Endothelial cell of umbilical vein (primary cell): ENCODE results near the gene GRM2. TPM values are rescaled to one million over a fixed set of nuclear protein-coding genes. Genes with fewer than 3 reads are reported as not detected.

Experiments
- BruUV-seq: library from RNA; stranded (reverse); fragments of 400-500 nt; replicated peaks from 2 replicates; lab custom pipeline; 2021; lab: Mats Ljungman, UMichigan
- CTCF ChIA-PET: fragments of 300-600, 350-600 bp; sonication (Branson Sonifier 250); formaldehyde crosslinking; loops from one replicate; lab custom pipeline; 2021; ENCODE audit warnings: antibody characterized with exemption, inconsistent platforms; lab: Charles Lee
- POLR2A ChIA-PET: fragments of 300-600, 350-600 bp; sonication (Branson Sonifier 250); formaldehyde crosslinking; loops from one replicate; lab custom pipeline; 2021; ENCODE audit warnings: antibody characterized with exemption, inconsistent platforms; lab: Charles Lee
- DNase-seq: peaks from one replicate; pipeline ENCODE4 v3.0.0-alpha.2; 2011; ENCODE audit warnings: low read depth, low spot score
- FAIRE-seq: peaks from 2 replicates; lab custom pipeline; 2011; peaks lifted over from hg19 to GRCh38; lab: Jason Lieb, UNC
- H2AFZ ChIP-seq: 2 replicates; pipeline ENCODE4 v1.6.0; 2012; ENCODE audit warnings: low read depth, low read length, control low read depth, inconsistent platforms
- H3K27ac ChIP-seq: 2 replicates; pipeline ENCODE4 v1.5.1; 2011; ENCODE audit warnings: low read depth, mild to moderate bottlenecking, control low read depth, low read length, moderate library complexity; ENCODE audit not compliant: insufficient read depth
- H3K27me3 ChIP-seq, 2 experiments: 2 replicates each; pipeline versions ENCODE4 v1.6.0 to v1.6.1; 2011; ENCODE audit warnings: low read length in 2 of 2, mixed read lengths in 1 of 2; ENCODE audit not compliant: control insufficient read depth in 2 of 2, insufficient read depth in 2 of 2
- H3K36me3 ChIP-seq, 2 experiments: 2 replicates in 1 of 2; 3 replicates in 1 of 2; pipeline ENCODE4 v1.5.1; 2011; ENCODE audit warnings: low read length in 2 of 2, mild to moderate bottlenecking in 1 of 2, moderate library complexity in 1 of 2; ENCODE audit not compliant: control insufficient read depth in 2 of 2, insufficient read depth in 2 of 2; ENCODE audit errors: extremely low read depth in 1 of 2
- H3K4me1 ChIP-seq: 3 replicates; pipeline ENCODE4 v1.5.1; 2011; ENCODE audit warnings: mild to moderate bottlenecking, low read length; ENCODE audit not compliant: control insufficient read depth, insufficient read depth; ENCODE audit errors: extremely low read depth
- H3K4me2 ChIP-seq: 2 replicates; pipeline ENCODE4 v1.6.1; 2011; ENCODE audit warnings: low read length, control low read depth, mixed read lengths; ENCODE audit not compliant: insufficient read depth
- H3K4me3 ChIP-seq, 3 experiments: fragments of 200-600 bp in 1 of 3; sonication (generic), shearing (Covaris generic) in 1 of 3; replicated peaks in 1 of 3; 2 replicates each; pipeline ENCODE4 v1.5.1; 2011 to 2016; ENCODE audit warnings: control low read depth in 3 of 3, low read length in 3 of 3, mild to moderate bottlenecking in 2 of 3, inconsistent platforms in 1 of 3, low read depth in 1 of 3, moderate library complexity in 1 of 3; ENCODE audit not compliant: insufficient read depth in 1 of 3
- H3K79me2 ChIP-seq: 2 replicates; pipeline ENCODE4 v1.6.0; 2012; ENCODE audit warnings: low read length, inconsistent platforms; ENCODE audit not compliant: control insufficient read depth, insufficient read depth
- H3K9ac ChIP-seq: replicated peaks from 2 replicates; pipeline ENCODE3; 2011; ENCODE audit warnings: low read length, control low read depth; ENCODE audit not compliant: insufficient read depth; ENCODE audit errors: extremely low read depth
- H3K9me1 ChIP-seq: replicated peaks from 3 replicates; pipeline ENCODE4 v1.6.0; 2011; ENCODE audit warnings: mild to moderate bottlenecking, low read length; ENCODE audit not compliant: control insufficient read depth, insufficient read depth; ENCODE audit errors: extremely low read depth
- H3K9me3 ChIP-seq: replicated peaks from 2 replicates; pipeline ENCODE4 v1.5.1; 2012; ENCODE audit warnings: low read length, inconsistent platforms; ENCODE audit not compliant: control insufficient read depth, insufficient read depth
- H4K20me1 ChIP-seq: replicated peaks from 2 replicates; pipeline ENCODE3; 2011; ENCODE audit warnings: mild to moderate bottlenecking, low read length; ENCODE audit not compliant: control insufficient read depth, insufficient read depth; ENCODE audit errors: extremely low read depth
- EZH2 ChIP-seq: IDR thresholded peaks from 2 replicates; pipeline ENCODE4 v1.6.1; 2012; ENCODE audit warnings: borderline replicate concordance, low read depth, mild to moderate bottlenecking, moderate library complexity, low read length, inconsistent platforms; ENCODE audit not compliant: severe bottlenecking
- FOS ChIP-seq: IDR thresholded peaks from 2 replicates; pipeline ENCODE4 v1.6.1; 2011; ENCODE audit warnings: mild to moderate bottlenecking, low read length, moderate library complexity, borderline replicate concordance; ENCODE audit not compliant: insufficient read depth
- GATA2 ChIP-seq: IDR thresholded peaks from 2 replicates; pipeline ENCODE4 v1.7.0; 2011; ENCODE audit warnings: low read depth, mild to moderate bottlenecking, moderate library complexity, mixed read lengths, low read length; ENCODE audit not compliant: insufficient read length, insufficient read depth
- JUN ChIP-seq: IDR thresholded peaks from 2 replicates; pipeline ENCODE4 v1.6.1; 2011; ENCODE audit warnings: borderline replicate concordance, low read depth; ENCODE audit not compliant: insufficient read length, insufficient read depth
- MYC ChIP-seq: IDR thresholded peaks from one replicate; pipeline ENCODE4 v1.6.1; 2011; ENCODE audit warnings: mild to moderate bottlenecking, low read depth, low read length
- POLR2A ChIP-seq: IDR thresholded peaks from 2 replicates; pipeline ENCODE4 v1.6.1; 2012; ENCODE audit warnings: low read depth, mild to moderate bottlenecking, control low read depth, low read length
- POLR2AphosphoS5 ChIP-seq: IDR thresholded peaks from 2 replicates; pipeline ENCODE4 v1.6.1; 2012; ENCODE audit warnings: low read depth, mild to moderate bottlenecking, control low read depth, low read length, moderate library complexity; ENCODE audit not compliant: insufficient read depth
- dilution Hi-C: fragments of 300-500 bp; cut with MboI; formaldehyde crosslinking; loops from one replicate; pipeline ENCODE4 v1.15.0; 2019; ENCODE audit warnings: low sequenced_read_pairs; ENCODE audit not compliant: extremely low pct_ligation_motif_present
- intact Hi-C: fragments of 100-400 bp; cut with micrococcal nuclease; formaldehyde crosslinking; loops from one replicate; pipeline ENCODE4 v1.10.0; 2022
- polyA plus RNA-seq, 4 experiments: library from polyadenylated mRNA; depleted of rRNA in 3 of 4; stranded (reverse) in 3 of 4; unstranded in 1 of 4; fragments of >200 nt; gene quantifications; 2 replicates each; pipeline versions ENCODE4 v1.2.1 to v1.2.3, GENCODE V29; 2011 to 2012; ENCODE audit warnings: missing spikeins in 1 of 4
- total RNA-seq: library from RNA; stranded (reverse); gene quantifications from 2 replicates; pipeline ENCODE4 v1.2.3, GENCODE V29; 2021
- TF ChIP-seq, protein P1 (sequence below): IDR thresholded peaks from 2 replicates; pipeline ENCODE4 v1.6.1; 2011; ENCODE audit not compliant: insufficient read depth, insufficient read length
- TF ChIP-seq, protein P2 (sequence below), 2 donors: IDR thresholded peaks; 1 replicate in 1 of 2; 2 replicates in 1 of 2; pipeline ENCODE4 v1.5.1; 2011; ENCODE audit warnings: low read length in 2 of 2, mild to moderate bottlenecking in 2 of 2, moderate library complexity in 2 of 2, control low read depth in 1 of 2, inconsistent platforms in 1 of 2, low read depth in 1 of 2; ENCODE audit not compliant: insufficient read depth in 1 of 2; ENCODE audit errors: extremely low read depth in 1 of 2

Gene GRM2
- total and polyA plus RNA-seq, 2 donors (not counting 3 experiments of a cell fraction or from before 2014, with no cell fraction given) = 0.10 to 0.51 TPM

DNA sequence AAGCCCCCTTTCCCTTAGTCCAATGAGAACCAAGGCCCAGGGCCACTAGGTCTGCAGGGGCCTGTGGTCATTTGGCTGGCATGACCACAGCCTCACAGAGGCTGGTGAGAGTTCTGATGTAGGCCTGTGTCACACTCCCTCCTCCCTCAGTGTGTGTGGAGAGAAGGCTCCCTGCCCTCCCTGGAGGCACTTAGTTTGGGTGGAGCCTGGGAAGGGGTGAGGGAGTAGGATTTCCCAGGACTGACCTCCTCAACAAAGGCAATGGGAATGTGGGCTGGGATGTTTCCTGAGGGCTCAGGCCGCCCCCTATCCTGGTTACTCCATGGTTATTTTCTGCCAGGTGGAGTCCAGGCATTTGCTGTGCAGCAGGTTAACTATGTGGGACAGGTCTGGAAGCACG, 28.2 kb upstream of the GRM2 start:
- FAIRE-seq = no peak
- H3K9me1 ChIP-seq = no peaks in the 10 kb centered on the region
- peaks cover 0 to 2% of the 10 kb centered on the region in 2 experiments for H3K36me3 ChIP-seq
- H3K79me2 ChIP-seq = no peaks in the 10 kb centered on the region
- no peaks in the 10 kb centered on the region for H3K27me3 ChIP-seq
- H3K27ac ChIP-seq = no peak overlapping the region
- BruUV-seq = no TSS peak
- H3K4me1 ChIP-seq = peaks cover 15% of the 10 kb centered on the region
- H3K4me2 ChIP-seq = no peak overlapping the region
- ChIA-PET CTCF (interaction anchor here (1.3 to 1.8 kb wide), 3 partner anchors 9 to 177 kb away, joined by 3 to 5 read pairs (median 5); no protein-coding TSS in a partner anchor), POLR2A (no interaction called here)
- intact Hi-C loops = loop anchor here (10.0 kb wide), 1 partner anchor 1064 kb away; the partner anchor contains the start of genes CISH and MAPKAPK3
- H2AFZ ChIP-seq = no peak overlapping the region
- no peak for DNase-seq
- dilution Hi-C loops = no loop called here
- H3K9ac ChIP-seq = no peak overlapping the region
- no peak for TF ChIP-seq MYC
- TF ChIP-seq, protein P1, sequence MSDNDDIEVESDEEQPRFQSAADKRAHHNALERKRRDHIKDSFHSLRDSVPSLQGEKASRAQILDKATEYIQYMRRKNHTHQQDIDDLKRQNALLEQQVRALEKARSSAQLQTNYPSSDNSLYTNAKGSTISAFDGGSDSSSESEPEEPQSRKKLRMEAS = no peak
- no peak for TF ChIP-seq POLR2AphosphoS5
- TF ChIP-seq, protein P2, sequence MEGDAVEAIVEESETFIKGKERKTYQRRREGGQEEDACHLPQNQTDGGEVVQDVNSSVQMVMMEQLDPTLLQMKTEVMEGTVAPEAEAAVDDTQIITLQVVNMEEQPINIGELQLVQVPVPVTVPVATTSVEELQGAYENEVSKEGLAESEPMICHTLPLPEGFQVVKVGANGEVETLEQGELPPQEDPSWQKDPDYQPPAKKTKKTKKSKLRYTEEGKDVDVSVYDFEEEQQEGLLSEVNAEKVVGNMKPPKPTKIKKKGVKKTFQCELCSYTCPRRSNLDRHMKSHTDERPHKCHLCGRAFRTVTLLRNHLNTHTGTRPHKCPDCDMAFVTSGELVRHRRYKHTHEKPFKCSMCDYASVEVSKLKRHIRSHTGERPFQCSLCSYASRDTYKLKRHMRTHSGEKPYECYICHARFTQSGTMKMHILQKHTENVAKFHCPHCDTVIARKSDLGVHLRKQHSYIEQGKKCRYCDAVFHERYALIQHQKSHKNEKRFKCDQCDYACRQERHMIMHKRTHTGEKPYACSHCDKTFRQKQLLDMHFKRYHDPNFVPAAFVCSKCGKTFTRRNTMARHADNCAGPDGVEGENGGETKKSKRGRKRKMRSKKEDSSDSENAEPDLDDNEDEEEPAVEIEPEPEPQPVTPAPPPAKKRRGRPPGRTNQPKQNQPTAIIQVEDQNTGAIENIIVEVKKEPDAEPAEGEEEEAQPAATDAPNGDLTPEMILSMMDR (IDR thresholded peaks at IDR 0.05; ENCODE audit: extremely low read depth in 1 of 2, insufficient read depth in 1 of 2, low read depth in 1 of 2, low read length in 2 of 2) = no peak
- no peak for TF ChIP-seq GATA2
- no peak for TF ChIP-seq FOS
- TF ChIP-seq JUN = no peak
- no peak for TF ChIP-seq POLR2A
- no peak for TF ChIP-seq EZH2
- no peak overlapping the region for H3K4me3 ChIP-seq
- H4K20me1 ChIP-seq = no peaks in the 10 kb centered on the region
- H3K9me3 ChIP-seq = no peaks in the 10 kb centered on the region
